Hematopoietic multipotent progenitor cell (in vitro differentiated cells): ENCODE data around the gene TNFRSF13B. TPM values are rescaled to one million over a fixed set of nuclear protein-coding genes. Genes with fewer than 3 reads are reported as not detected.
"Not testable (repeated sequence)": the region's sequence is repeated elsewhere in the genome, so short reads cannot be mapped to it uniquely, and the experiment has no call there.

Experiments
- DNase-seq, 3 donors: peaks; one replicate each; pipeline ENCODE4 v3.0.0-alpha.2; 2011 to 2015; ENCODE audit warnings: low read depth in 2 of 3, low spot score in 2 of 3
- total RNA-seq: library from RNA; depleted of rRNA; stranded (reverse); fragments of >200 nt; gene quantifications from one replicate; pipeline ENCODE4 v1.2.3, GENCODE V29; 2012

The TNFRSF13B gene
- total RNA-seq, 1 donor = 0.27 TPM

- DNase-seq = no peak
These were observed 42.8 kb downstream of the TNFRSF13B start for GRCh38 chr17:16929035-16929680.

DNA sequence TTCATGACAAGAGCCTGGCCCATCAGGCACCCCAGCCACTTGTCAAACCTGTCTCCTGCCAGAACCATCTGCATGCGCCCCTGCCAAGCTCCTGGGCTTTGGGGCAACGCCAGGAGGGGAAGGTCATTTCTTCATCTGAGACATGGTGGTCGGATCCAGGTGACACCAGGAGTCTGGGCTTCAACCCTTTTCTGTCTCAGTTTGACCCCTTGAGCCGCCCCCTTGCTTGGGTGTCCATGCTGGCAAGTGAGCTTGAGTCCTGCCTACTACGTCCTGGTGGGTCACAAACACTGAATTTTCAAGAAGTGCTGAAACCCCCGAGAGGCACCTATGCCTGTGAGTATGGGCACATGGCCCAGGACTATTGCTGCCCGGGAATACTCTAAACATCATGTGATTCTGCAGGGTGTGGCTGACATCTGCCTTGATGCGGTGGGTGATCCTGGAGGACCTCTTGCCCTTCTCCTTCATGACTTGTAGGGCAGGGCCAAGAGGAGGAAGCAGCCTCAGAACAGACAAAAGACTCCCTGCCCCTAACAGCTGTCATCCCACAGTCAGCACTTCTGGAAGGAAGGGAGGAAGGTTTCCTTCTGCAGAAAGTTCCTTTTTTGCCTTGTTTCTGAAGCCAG lies 43.4 kb downstream of the TNFRSF13B start:
- no peak for DNase-seq

GRCh38 chr17:16927641-16928321 lies 44.1 kb downstream of the TNFRSF13B start:
- no peak for DNase-seq

DNA sequence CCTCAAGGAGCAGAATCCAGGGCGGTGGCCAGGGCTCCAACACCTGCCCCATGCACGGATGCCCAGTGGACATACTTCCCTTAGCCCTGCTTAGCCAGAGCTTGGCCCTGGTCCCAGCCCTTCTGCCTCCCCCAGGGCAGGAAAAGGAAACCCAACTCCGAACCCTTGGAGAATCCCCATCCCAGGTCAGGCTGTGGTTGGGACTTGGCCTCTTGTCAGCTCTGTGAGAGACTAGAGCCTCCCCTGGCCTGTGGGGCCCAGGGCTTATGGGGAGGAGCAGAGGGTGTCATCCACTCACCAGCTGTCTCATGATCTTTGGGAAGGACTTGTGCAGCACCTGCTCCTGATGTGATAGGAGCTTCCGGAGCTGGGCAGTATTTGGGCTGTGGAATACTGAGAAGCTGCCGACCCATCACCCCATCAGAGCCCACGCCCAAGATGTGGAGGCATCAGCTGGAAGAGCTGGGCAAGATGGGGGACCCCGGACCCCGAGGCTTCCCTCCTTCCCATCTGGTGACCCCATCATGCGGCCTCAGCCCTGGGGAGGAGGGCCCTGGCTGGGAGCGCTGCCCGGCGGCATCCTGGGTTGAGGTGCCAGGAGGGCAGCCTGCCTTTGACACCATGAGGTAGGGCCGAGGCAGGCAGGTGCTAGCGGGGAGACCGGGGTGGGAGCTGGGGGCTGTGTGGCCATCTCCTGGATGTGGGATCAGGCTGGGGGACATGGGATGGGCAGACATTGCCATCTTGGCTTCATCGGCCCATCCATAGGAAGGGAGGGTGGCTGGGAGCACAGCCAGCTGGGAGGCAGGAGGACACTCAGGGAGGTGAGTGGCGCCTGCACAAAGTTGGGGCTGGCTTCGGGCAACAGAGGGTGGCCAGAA lies 45.1 kb downstream of the TNFRSF13B start:
- no peak for DNase-seq

DNA sequence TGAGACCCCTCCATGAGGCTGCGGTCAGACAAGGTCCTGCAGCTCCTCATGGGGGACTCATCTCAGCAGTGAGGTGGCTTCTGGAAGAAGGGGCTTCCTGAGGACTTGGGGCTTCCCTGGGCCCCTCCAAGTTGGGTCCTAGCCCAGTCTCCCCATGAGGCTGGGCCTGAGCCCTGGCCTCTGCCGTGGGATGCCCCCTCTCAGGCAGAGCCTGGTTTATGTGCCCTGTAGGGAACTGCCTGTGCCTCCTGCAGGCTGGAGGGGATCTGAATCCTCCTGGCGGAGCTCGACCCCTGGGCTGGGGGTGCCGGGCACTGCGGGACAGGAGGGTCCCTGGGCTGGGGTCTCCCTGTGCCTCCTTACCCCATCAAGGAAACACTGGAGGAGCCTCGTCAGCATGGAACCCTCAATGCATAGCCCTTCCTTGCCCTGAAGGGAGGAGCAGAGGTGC lies 45.8 kb downstream of the TNFRSF13B start:
- DNase-seq = no peak

DNA sequence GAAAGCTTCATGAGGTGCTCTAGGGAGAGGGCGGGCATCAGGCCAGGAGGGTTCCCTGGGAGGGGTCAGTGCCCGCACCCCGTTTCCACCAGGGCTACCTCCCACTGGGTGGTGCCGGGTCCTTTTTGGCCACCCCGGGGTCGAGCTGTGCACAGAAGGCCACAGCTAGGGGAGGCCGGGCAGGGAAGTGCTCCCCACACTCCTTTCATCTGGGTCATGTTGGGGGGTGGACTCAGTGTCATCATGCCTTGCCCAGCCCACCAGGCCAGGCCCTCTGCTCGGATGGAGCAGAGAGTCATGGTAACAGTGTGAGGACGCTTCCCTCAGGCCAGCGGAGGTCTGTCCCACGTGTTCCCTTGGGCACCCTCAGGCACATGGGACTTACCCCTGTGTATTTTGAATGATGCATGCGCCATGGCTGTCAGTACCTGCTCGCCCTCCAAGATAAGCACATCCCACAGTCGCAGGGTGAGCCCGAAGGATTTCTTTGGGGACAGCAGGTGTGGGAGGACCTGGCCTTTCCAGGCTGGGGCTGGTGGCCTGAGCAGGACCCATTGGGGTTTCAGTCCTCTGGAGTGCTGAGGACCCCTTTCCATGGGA lies 46.4 kb downstream of the TNFRSF13B start:
- DNase-seq = no peak

GRCh38 chr17:16924696-16925440 lies 47.0 kb downstream of the TNFRSF13B start:
- no peak for DNase-seq

DNA sequence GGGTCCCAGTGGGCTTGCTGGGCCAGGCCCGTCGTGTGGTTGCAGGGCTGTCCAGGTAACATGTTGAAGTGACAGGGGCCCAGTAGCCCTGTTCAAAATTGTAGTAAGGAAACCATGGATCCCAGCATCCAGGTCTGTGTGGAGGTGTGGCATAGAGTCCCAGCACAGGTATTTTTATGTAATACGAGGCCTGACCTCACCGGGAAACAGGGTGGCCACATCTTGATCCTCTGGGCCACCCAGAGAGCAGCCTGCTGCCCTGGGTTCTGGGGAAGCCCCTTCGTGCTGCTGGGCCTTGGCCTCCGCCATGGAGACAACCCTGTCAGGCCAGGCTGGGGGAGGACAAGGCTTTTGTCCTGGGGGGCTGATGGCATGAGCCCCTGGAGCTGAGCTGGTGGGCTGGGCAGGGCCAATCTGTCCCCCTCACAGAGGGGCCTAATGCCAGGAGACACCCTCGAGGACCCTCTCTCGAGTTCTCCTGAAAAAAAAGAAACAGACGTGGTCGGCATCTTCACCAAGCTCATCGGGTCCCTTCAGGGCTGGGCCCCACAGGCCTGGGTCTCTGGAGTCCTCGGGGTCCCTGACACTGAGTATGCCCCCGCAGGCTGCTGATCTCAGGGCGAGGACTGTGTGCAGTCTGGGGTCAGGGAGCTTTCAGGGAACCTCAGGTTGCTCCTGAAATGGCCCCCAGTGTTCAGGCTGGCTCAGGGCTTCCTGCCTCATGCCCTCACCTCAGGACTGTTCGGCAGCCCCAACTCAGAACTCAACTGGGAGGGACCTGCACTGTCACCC lies 47.8 kb downstream of the TNFRSF13B start:
- DNase-seq = no peak

GRCh38 chr17:16923097-16923903 lies 48.6 kb downstream of the TNFRSF13B start:
- no peak for DNase-seq

DNA sequence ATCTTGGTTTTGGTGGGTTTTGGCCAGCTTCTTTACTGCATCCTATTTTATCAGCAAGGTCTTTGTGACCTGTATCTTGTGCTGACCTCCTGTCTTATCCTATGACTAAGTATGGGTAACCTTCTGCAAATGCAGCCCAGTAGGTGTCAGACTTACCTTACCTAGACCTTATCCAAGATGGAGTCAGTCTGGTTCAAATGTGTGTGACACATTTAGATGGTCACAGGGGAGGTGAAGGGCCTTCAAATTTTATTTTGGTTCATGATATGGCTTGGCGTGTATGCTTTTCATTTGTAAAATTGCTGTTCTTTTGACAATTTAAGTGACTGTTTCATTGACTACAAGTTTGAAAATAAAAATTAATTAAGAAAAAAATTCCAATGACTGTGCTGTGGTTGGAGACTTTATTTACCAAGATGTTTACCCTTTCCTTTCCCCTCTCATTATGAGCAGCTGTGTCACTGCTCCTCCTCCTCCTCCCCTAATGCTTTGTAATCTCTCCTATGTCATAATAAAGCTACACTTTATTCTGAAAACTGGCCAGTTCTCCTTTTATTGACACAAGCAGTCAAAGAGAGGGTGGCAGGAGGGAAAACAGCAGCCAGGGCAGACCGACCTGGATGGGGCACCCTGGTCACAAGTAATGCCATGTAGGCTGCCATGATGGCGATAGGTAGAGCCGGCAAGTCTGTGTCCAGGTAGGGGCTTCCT lies 49.4 kb downstream of the TNFRSF13B start:
- DNase-seq = no peak

- DNase-seq = not testable (repeated sequence)
These were observed 50.5 kb downstream of the TNFRSF13B start for GRCh38 chr17:16921451-16921850.

GRCh38 chr17:16920628-16921020 lies 51.3 kb downstream of the TNFRSF13B start:
- no peak for DNase-seq

DNA sequence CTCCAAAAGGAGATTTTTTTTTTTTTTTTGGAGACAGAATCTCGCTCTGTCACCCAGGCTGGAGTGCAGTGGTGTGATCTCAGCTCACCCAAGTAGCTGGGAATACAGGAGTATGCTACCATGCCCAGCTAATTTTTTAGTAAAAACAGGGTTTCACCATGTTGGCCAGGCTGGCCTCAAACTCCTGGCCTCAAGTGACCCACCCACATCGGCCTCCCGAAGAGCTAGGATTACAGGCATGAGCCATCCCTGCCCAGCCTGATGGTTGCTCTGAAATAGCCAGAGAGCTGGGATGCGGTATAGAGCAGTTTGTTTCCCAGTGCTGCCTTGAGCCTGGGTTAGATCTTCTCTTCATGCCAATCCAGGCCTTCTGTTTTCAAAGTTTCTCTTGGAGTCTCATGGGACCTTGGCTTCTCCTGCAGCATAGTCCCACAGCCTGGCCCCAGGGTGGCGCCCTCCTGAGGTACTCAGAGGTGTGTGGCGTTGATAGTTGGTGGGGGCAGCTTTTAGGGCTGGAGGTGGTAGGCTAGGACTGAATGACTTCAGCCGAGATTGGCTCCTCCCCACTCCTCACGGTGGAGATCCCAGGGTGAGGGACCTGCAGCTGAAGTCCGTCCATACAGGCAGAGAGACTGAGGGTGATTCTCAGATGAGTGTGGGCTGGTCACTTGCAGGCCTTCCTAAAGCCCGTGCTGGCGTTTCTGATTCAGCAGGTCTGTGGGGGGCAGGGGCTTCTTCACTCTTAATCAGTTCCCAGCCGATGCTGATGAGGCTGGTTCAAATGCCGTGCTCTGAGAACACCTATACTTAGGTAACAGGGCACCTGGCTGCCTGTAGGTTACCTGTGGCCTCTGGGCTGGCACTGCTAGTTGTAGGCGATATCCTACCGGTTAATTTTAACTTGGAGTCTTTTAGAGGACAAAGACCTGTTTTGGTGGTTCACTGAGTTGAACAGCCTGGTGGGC lies 52.0 kb downstream of the TNFRSF13B start:
- no peak for DNase-seq

DNA sequence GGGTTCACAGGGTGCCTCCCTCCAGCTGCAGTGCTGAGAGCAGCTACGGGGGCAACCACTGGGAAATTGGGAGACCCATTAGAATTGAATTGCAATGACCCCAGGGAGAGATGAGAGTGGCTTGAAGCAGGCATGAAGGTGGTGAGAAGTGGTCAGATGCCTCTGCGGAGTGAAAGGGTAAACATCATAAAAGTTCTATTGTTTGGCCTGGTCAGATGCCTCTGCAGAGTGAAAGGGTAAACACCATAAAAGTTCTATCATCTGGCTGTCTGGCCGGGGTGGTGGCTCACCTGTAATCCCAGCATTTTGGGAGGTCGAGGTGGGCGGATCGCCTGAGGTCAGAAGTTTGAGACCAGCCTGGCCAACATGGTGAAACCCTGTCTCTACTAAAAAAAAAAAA lies 53.5 kb downstream of the TNFRSF13B start:
- DNase-seq = no peak

GRCh38 chr17:16917671-16918394 lies 54.1 kb downstream of the TNFRSF13B start:
- no peak for DNase-seq

GRCh38 chr17:16916557-16916920 lies 55.4 kb downstream of the TNFRSF13B start:
- no peak for DNase-seq
